ENCODE data around the gene KCNK5. TPM values are rescaled to one million over a fixed set of nuclear protein-coding genes. Genes with fewer than 3 reads are reported as not detected.
A peak's percentile ranks its signal among the peaks of the same experiment; 100 is the strongest.

KCNK5 gene
- total RNA-seq, 1 donor from 2014 or later = 10.1 TPM

GRCh38 chr6:39200498-39201020 is 28.7 kb downstream of the KCNK5 start:
- H3K27ac Mint-ChIP-seq = peak overlapping the region; percentile 21
- no peaks in the 10 kb centered on the region for H3K27me3 Mint-ChIP-seq
- DNase-seq (ENCODE audit: extremely low spot score, unreplicated experiment) = no peak
- no peak overlapping the region for H3K4me3 Mint-ChIP-seq
- H3K9me3 Mint-ChIP-seq = no peaks in the 10 kb centered on the region
- H3K36me3 Mint-ChIP-seq = no peaks in the 10 kb centered on the region
- no peak for TF ChIP-seq CTCF (conservative IDR thresholded peaks at IDR 0.05)
- H3K4me1 Mint-ChIP-seq (ENCODE audit: unreplicated experiment) = peaks cover 36% of the 10 kb centered on the region

- Mint-ChIP-seq H3K36me3 (peaks cover 1% of the 10 kb centered on the region), H3K9me3 (no peaks in the 10 kb centered on the region), H3K27me3 (no peaks in the 10 kb centered on the region), H3K4me3 (no peak overlapping the region), H3K4me1 (ENCODE audit: unreplicated experiment) (peaks cover 36% of the 10 kb centered on the region), H3K27ac (peak overlapping the region; percentile 21)
- DNase-seq (ENCODE audit: extremely low spot score, unreplicated experiment) = no peak
- TF ChIP-seq CTCF (conservative IDR thresholded peaks at IDR 0.05) = no peak
These were observed 29.3 kb downstream of the KCNK5 start for GRCh38 chr6:39199976-39200375.

- no peak for DNase-seq (ENCODE audit: extremely low spot score, unreplicated experiment)
- Mint-ChIP-seq H3K36me3 (peaks cover 7% of the 10 kb centered on the region), H3K4me1 (ENCODE audit: unreplicated experiment) (peaks cover 33% of the 10 kb centered on the region), H3K27me3 (no peaks in the 10 kb centered on the region), H3K27ac (peak overlapping the region; percentile 21), H3K9me3 (no peaks in the 10 kb centered on the region), H3K4me3 (no peak overlapping the region)
- no peak for TF ChIP-seq CTCF (conservative IDR thresholded peaks at IDR 0.05)
These were observed 29.9 kb downstream of the KCNK5 start for GRCh38 chr6:39199231-39199940.

GRCh38 chr6:39198528-39198927 is 30.7 kb downstream of the KCNK5 start:
- DNase-seq (ENCODE audit: extremely low spot score, unreplicated experiment) = no peak
- Mint-ChIP-seq H3K27me3 (no peaks in the 10 kb centered on the region), H3K4me3 (peak overlapping the region; percentile 16), H3K9me3 (no peaks in the 10 kb centered on the region), H3K36me3 (peaks cover 13% of the 10 kb centered on the region), H3K4me1 (ENCODE audit: unreplicated experiment) (peaks cover 31% of the 10 kb centered on the region), H3K27ac (no peak overlapping the region)
- TF ChIP-seq CTCF (conservative IDR thresholded peaks at IDR 0.05) = no peak

GRCh38 chr6:39197922-39198500 is 31.3 kb downstream of the KCNK5 start:
- Mint-ChIP-seq H3K4me1 (ENCODE audit: unreplicated experiment) (peaks cover 35% of the 10 kb centered on the region), H3K27ac (peak overlapping the region; percentile 27), H3K27me3 (no peaks in the 10 kb centered on the region), H3K4me3 (peak overlapping the region; percentile 16), H3K36me3 (peaks cover 14% of the 10 kb centered on the region), H3K9me3 (no peaks in the 10 kb centered on the region)
- DNase-seq (ENCODE audit: extremely low spot score, unreplicated experiment) = no peak
- TF ChIP-seq CTCF (conservative IDR thresholded peaks at IDR 0.05) = no peak
